Ascending aorta (tissue), 2 donors: Measurements from ENCODE around the gene OGFRL1. TPM values are rescaled to one million over a fixed set of nuclear protein-coding genes. Genes with fewer than 3 reads are reported as not detected.

ENCODE experiments used
- DNase-seq, 2 donors: peaks; one replicate each; pipeline ENCODE4 v3.0.0-alpha.2; 2019; ENCODE audit warnings: low spot score in 2 of 2
- H3K27ac ChIP-seq, 2 donors: fragments of 200-600 bp; sonication (generic); one replicate each; pipeline ENCODE4 v1.5.1; 2016 to 2017; ENCODE audit warnings: mild to moderate bottlenecking in 1 of 2
- H3K27me3 ChIP-seq: fragments of 200-600 bp; sonication (generic); one replicate; pipeline ENCODE4 v1.5.1; 2017
- H3K36me3 ChIP-seq, 2 donors: fragments of 200-600 bp; sonication (generic); one replicate each; pipeline ENCODE4 v1.5.1; 2016
- H3K4me1 ChIP-seq, 2 donors: fragments of 200-600 bp; sonication (generic); one replicate each; pipeline ENCODE4 v1.5.1; 2016 to 2017; ENCODE audit warnings: mild to moderate bottlenecking in 1 of 2
- H3K4me3 ChIP-seq, 2 donors: fragments of 200-600 bp; sonication (generic); one replicate each; pipeline ENCODE4 v1.5.1; 2016 to 2017; ENCODE audit warnings: mild to moderate bottlenecking in 1 of 2
- H3K9me3 ChIP-seq, 2 donors: fragments of 200-600 bp; sonication (generic); one replicate each; pipeline ENCODE4 v1.5.1; 2016
- intact Hi-C: fragments of 100-400 bp; cut with DNase I; formaldehyde crosslinking; loops from one replicate; pipeline ENCODE4 v1.15.1; 2023
- total RNA-seq: library from RNA; depleted of rRNA; stranded (reverse); fragments of >200 nt; gene quantifications from one replicate; pipeline ENCODE4 v1.1.0, GENCODE V29; 2016
- TF ChIP-seq, protein P1 (sequence below), 3 experiments: fragments of 200-600 bp in 2 of 3; fragments of 450-650 bp in 1 of 3; sonication (generic) in 2 of 3; IDR thresholded peaks; one replicate each; pipeline ENCODE4 v1.5.1; 2016 to 2019; ENCODE audit warnings: antibody characterized with exemption in 3 of 3, mild to moderate bottlenecking in 1 of 3, moderate library complexity in 1 of 3

The OGFRL1 gene
- total RNA-seq, 1 donor from 2014 or later = 14.6 TPM

- Histone ChIP-seq H3K27ac (no peak overlapping the region), H3K36me3 (peaks cover 0 to 18% of the 10 kb centered on the region in 2 donors), H3K4me1 (peaks cover 0 to 13% of the 10 kb centered on the region in 2 donors), H3K4me3 (no peak overlapping the region), H3K27me3 (no peaks in the 10 kb centered on the region), H3K9me3 (no peaks in the 10 kb centered on the region)
- intact Hi-C loops = no loop called here
- TF ChIP-seq, protein P1, sequence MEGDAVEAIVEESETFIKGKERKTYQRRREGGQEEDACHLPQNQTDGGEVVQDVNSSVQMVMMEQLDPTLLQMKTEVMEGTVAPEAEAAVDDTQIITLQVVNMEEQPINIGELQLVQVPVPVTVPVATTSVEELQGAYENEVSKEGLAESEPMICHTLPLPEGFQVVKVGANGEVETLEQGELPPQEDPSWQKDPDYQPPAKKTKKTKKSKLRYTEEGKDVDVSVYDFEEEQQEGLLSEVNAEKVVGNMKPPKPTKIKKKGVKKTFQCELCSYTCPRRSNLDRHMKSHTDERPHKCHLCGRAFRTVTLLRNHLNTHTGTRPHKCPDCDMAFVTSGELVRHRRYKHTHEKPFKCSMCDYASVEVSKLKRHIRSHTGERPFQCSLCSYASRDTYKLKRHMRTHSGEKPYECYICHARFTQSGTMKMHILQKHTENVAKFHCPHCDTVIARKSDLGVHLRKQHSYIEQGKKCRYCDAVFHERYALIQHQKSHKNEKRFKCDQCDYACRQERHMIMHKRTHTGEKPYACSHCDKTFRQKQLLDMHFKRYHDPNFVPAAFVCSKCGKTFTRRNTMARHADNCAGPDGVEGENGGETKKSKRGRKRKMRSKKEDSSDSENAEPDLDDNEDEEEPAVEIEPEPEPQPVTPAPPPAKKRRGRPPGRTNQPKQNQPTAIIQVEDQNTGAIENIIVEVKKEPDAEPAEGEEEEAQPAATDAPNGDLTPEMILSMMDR (IDR thresholded peaks at IDR 0.05) = no peak
- DNase-seq = no peak
Measured at GRCh38 chr6:71292001-71292400, 3.4 kb downstream of the OGFRL1 start.

GRCh38 chr6:71294121-71294523 lies 5.5 kb downstream of the OGFRL1 start:
- Histone ChIP-seq H3K36me3 (peaks cover 0 to 23% of the 10 kb centered on the region in 2 donors), H3K27ac (no peak overlapping the region), H3K27me3 (no peaks in the 10 kb centered on the region), H3K9me3 (no peaks in the 10 kb centered on the region), H3K4me3 (no peak overlapping the region), H3K4me1 (peaks cover 0 to 11% of the 10 kb centered on the region in 2 donors)
- intact Hi-C loops = no loop called here
- peak in 1 of 2 donors; percentile 64 for DNase-seq
- TF ChIP-seq, protein P1 (IDR thresholded peaks at IDR 0.05) = no peak

DNA sequence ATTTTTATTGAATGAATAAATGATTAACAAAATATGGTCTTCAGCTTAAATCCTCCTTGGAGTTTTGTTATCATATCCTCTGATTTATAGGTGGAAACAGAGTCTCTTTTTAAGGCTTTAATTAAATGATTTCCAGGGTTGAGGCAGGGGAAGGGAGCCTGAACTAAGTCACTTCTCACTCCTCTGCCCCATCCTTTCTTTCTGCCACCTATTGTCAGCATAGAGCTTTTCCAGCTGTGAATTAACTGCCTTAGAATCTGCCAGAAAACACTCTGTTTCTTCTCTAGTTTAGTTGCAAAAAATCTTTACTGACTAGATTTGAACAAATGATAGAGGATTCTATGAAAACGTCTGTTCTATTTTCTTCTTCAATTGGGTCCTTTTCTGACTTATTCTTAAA lies 9.8 kb downstream of the OGFRL1 start:
- TF ChIP-seq, protein P1 (IDR thresholded peaks at IDR 0.05) = no peak
- no peaks in the 10 kb centered on the region for H3K27me3 ChIP-seq
- H3K36me3 ChIP-seq = peaks cover 0 to 30% of the 10 kb centered on the region in 2 donors
- H3K4me3 ChIP-seq = no peak overlapping the region
- intact Hi-C loops = no loop called here
- no peaks in the 10 kb centered on the region for H3K4me1 ChIP-seq
- H3K27ac ChIP-seq = no peak overlapping the region
- H3K9me3 ChIP-seq = no peaks in the 10 kb centered on the region
- no peak for DNase-seq

GRCh38 chr6:71299541-71300470 lies 11.2 kb downstream of the OGFRL1 start:
- Histone ChIP-seq H3K4me3 (no peak overlapping the region), H3K9me3 (no peaks in the 10 kb centered on the region), H3K27me3 (no peaks in the 10 kb centered on the region), H3K4me1 (no peaks in the 10 kb centered on the region), H3K27ac (no peak overlapping the region), H3K36me3 (peaks cover 0 to 30% of the 10 kb centered on the region in 2 donors)
- TF ChIP-seq, protein P1 (IDR thresholded peaks at IDR 0.05) = no peak
- no peak for DNase-seq
- intact Hi-C loops = no loop called here

GRCh38 chr6:71300561-71301168 lies 12.1 kb downstream of the OGFRL1 start:
- intact Hi-C loops = no loop called here

More at GRCh38 chr6:71300561-71301168, 12.1 kb downstream of the OGFRL1 start:
- no peak overlapping the region for H3K4me3 ChIP-seq
- H3K27ac ChIP-seq = no peak overlapping the region
- H3K9me3 ChIP-seq = no peaks in the 10 kb centered on the region
- no peaks in the 10 kb centered on the region for H3K4me1 ChIP-seq
- peaks cover 0 to 25% of the 10 kb centered on the region in 2 donors for H3K36me3 ChIP-seq
- TF ChIP-seq, protein P1 (IDR thresholded peaks at IDR 0.05) = no peak
- no peaks in the 10 kb centered on the region for H3K27me3 ChIP-seq
- no peak for DNase-seq
